T-cell (primary cell): ENCODE results near the gene ZBTB17. TPM values are rescaled to one million over a fixed set of nuclear protein-coding genes. Genes with fewer than 3 reads are reported as not detected.
"Not testable (repeated sequence)": the region's sequence is repeated elsewhere in the genome, so short reads cannot be mapped to it uniquely, and the experiment has no call there.

Experiments used
- ATAC-seq, 4 experiments: fragments of 200-7000 bp in 3 of 4; fragments of 150-1000 bp in 1 of 4; cut with Tn5 transposase; replicated peaks in 1 of 4; 1 replicate in 3 of 4; 2 replicates in 1 of 4; pipeline ENCODE4 v1.10.0; 2021; ENCODE audit warnings: moderate library complexity in 3 of 4, mild to moderate bottlenecking in 2 of 4, moderate number of reproducible peaks in 1 of 4
- CTCF ChIA-PET, 2 donors: fragments of 300-600 bp; sonication (Branson Sonifier 250); formaldehyde crosslinking; loops; one replicate each; lab custom pipeline; 2022; ENCODE audit warnings: antibody characterized with exemption in 2 of 2; lab: Charles Lee
- POLR2A ChIA-PET, 2 donors: fragments of 300-600 bp; sonication (Branson Sonifier 250); formaldehyde crosslinking; loops; one replicate each; lab custom pipeline; 2022; ENCODE audit warnings: antibody characterized with exemption in 2 of 2; lab: Charles Lee
- DNase-seq, 35 experiments: peaks; one replicate each; pipeline versions ENCODE4 v3.0.0 to v3.0.0-alpha.2; 2013 to 2023
- H3K27ac ChIP-seq: one replicate; pipeline ENCODE4 v1.5.1; 2013; ENCODE audit warnings: low read length
- H3K27me3 ChIP-seq, 2 experiments: replicated peaks in 1 of 2; 1 replicate in 1 of 2; 2 replicates in 1 of 2; pipeline versions ENCODE4 v1.6.1 to v1.7.0; 2013; ENCODE audit warnings: low read length in 1 of 2, mixed read lengths in 1 of 2; ENCODE audit not compliant: control insufficient read depth in 2 of 2, insufficient read depth in 2 of 2; ENCODE audit errors: extremely low read depth in 1 of 2
- H3K36me3 ChIP-seq, 2 donors: 1 replicate in 1 of 2; 2 replicates in 1 of 2; pipeline versions ENCODE4 v1.6.1 to v1.7.0; 2013; ENCODE audit warnings: low read length in 1 of 2; ENCODE audit not compliant: control insufficient read depth in 2 of 2, insufficient read depth in 1 of 2; ENCODE audit errors: extremely low read depth in 1 of 2
- H3K4me1 ChIP-seq, 2 experiments: 1 replicate in 1 of 2; 2 replicates in 1 of 2; pipeline versions ENCODE4 v1.6.1 to v1.7.0; 2013; ENCODE audit warnings: low read length in 2 of 2, mixed read lengths in 1 of 2; ENCODE audit not compliant: insufficient read depth in 2 of 2, control insufficient read depth in 1 of 2; ENCODE audit errors: extremely low read depth in 1 of 2
- H3K4me3 ChIP-seq, 2 donors: 1 replicate in 1 of 2; 2 replicates in 1 of 2; pipeline versions ENCODE4 v1.5.1 to v1.7.0; 2013; ENCODE audit warnings: mild to moderate bottlenecking in 2 of 2, low read length in 1 of 2, moderate library complexity in 1 of 2; ENCODE audit not compliant: control insufficient read depth in 1 of 2; ENCODE audit errors: extremely low read depth in 1 of 2
- H3K9me3 ChIP-seq: 2 replicates; pipeline ENCODE4 v1.7.0; 2013
- H3K27ac Mint-ChIP-seq, 2 donors: one replicate each; pipeline ENCODE4 v1.8.0; 2020 to 2021; ENCODE audit warnings: mild to moderate bottlenecking in 2 of 2, mixed read lengths in 2 of 2
- H3K27me3 Mint-ChIP-seq, 2 donors: one replicate each; pipeline ENCODE4 v1.8.0; 2021 to 2022; ENCODE audit warnings: mixed read lengths in 2 of 2
- H3K36me3 Mint-ChIP-seq: one replicate; pipeline ENCODE4 v1.8.0; 2021; ENCODE audit warnings: mixed read lengths
- H3K4me1 Mint-ChIP-seq, 3 donors: one replicate each; pipeline ENCODE4 v1.8.0; 2020 to 2022; ENCODE audit warnings: mixed read lengths in 3 of 3, mild to moderate bottlenecking in 1 of 3
- H3K4me3 Mint-ChIP-seq, 3 donors: one replicate each; pipeline ENCODE4 v1.8.0; 2020 to 2022; ENCODE audit warnings: mild to moderate bottlenecking in 3 of 3, mixed read lengths in 3 of 3, moderate library complexity in 3 of 3
- H3K9me3 Mint-ChIP-seq, 3 donors: one replicate each; pipeline ENCODE4 v1.8.0; 2020 to 2022; ENCODE audit warnings: mixed read lengths in 3 of 3
- WGBS: methylation state at CpG from one replicate; pipeline ENCODE4 v1.1.5; 2013; ENCODE audit warnings: missing lambda C conversion rate; ENCODE audit not compliant: insufficient coverage; 5-methylcytosine and 5-hydroxymethylcytosine counted together
- total RNA-seq, 35 experiments: library from RNA in 6 of 35; stranded (reverse) in 6 of 35; fragments of 120-200 nt in 1 of 35; gene quantifications; one replicate each; pipeline versions ENCODE4 v1.2.1 to v1.2.4 and lab custom pipeline; 2013 to 2026

The ZBTB17 gene
- total RNA-seq, 5 donors from 2014 or later (not counting 1 experiment from before 2014, with no cell fraction given): 66.6 to 82.6 (median 78.3) TPM

DNA sequence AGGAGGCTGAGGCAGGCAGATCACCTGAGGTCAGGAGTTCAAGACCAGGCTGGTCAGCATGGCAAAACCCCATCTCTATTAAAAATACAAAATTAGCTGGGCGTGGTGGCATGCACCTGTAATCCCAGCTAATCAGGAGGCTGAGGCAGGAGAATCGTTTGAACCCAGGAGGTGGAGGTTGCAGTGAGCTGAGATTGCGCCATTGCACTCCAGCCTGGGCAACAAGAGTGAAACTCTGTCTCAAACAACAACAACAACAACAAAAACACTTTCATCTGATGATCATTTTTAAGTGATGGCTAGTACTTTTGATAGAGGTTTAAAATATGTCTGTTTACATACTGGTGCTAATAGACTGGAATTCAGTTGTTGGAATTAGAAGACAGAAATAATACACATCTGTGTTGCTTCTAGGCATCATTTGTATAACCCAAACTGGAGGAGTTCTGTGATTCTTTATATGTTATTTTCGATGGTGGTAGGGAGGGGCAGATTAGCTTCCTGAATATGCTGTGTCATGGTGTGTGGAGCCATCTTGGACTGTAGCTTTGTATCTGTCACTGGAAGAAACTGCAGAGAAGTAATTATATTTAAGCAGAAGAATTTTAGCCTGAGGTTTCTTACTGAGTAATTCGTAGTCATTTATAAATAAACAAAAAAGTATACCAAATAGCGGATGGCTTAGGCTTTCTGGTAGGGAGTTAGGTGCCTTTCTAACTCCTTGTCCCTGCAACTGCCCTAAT, 82.9 kb downstream of the ZBTB17 start:
- peak overlapping the region; percentile 44 to 69 for H3K27ac Mint-ChIP-seq
- 57% methylated on average over 2 of the region's 6 CpGs for WGBS
- DNase-seq, H3K27me3 ChIP-seq, H3K36me3 ChIP-seq, H3K4me1 ChIP-seq, POLR2A ChIA-PET, H3K9me3 Mint-ChIP-seq, H3K9me3 ChIP-seq, H3K4me3 Mint-ChIP-seq, H3K27me3 Mint-ChIP-seq, H3K27ac ChIP-seq, ATAC-seq, H3K4me3 ChIP-seq: not testable (repeated sequence)
- peaks cover 34 to 46% (median 41%) of the 10 kb centered on the region in 3 donors for H3K4me1 Mint-ChIP-seq
- H3K36me3 Mint-ChIP-seq: peaks cover 20% of the 10 kb centered on the region
- CTCF ChIA-PET: interaction anchor here in 1 of 2 donors (1.0 kb wide), 1 partner anchor 8 kb away, joined by 3 read pairs; no protein-coding TSS in a partner anchor

Other genes with a start within 250 kb of the ZBTB17 start
- 1 to 10 TPM; 1.8 to 4.1 (median 2.6) TPM for gene SLC25A34, start 239.8 kb downstream of the ZBTB17 start, total RNA-seq
- gene TMEM82, start 233.6 kb downstream of the ZBTB17 start, total RNA-seq: not detected
- gene FBLIM1, start 217.3 kb downstream of the ZBTB17 start, total RNA-seq: under 1 TPM in 3 of 5 donors, not detected in 2; 0.36 to 0.54 (median 0.50) TPM
- 1 to 10 TPM in 3 of 5 donors, under 1 TPM in 2; 0.68 to 1.3 (median 1.1) TPM for gene UQCRHL, start 168.5 kb downstream of the ZBTB17 start, total RNA-seq
- gene SPEN, start 128.4 kb downstream of the ZBTB17 start, total RNA-seq: 10 to 100 TPM; 69.9 to 81.1 (median 72.1) TPM
- gene SRARP, start 28.1 kb upstream of the ZBTB17 start, total RNA-seq: not detected
- gene HSPB7, start 41.9 kb upstream of the ZBTB17 start, total RNA-seq: under 1 TPM in 1 of 5 donors, not detected in 4; 0.19 TPM
- not detected for gene CLCNKA, start 45.9 kb upstream of the ZBTB17 start, total RNA-seq
- gene CLCNKB, start 67.7 kb upstream of the ZBTB17 start, total RNA-seq: not detected
- under 1 TPM in 1 of 5 donors, not detected in 4; 0.30 TPM for gene FAM131C, start 97.5 kb upstream of the ZBTB17 start, total RNA-seq
- gene EPHA2, start 180.0 kb upstream of the ZBTB17 start, total RNA-seq: under 1 TPM in 4 of 5 donors, not detected in 1; 0.19 to 0.66 (median 0.41) TPM
- 10 to 100 TPM in 3 of 5 donors, 1 to 10 TPM in 2; 7.0 to 17.6 (median 12.3) TPM for gene ARHGEF19, start 236.6 kb upstream of the ZBTB17 start, total RNA-seq